ENCODE measurements around the gene EPB41L4B. TPM values are rescaled to one million over a fixed set of nuclear protein-coding genes. Genes with fewer than 3 reads are reported as not detected.

EPB41L4B gene
- total and polyA plus RNA-seq, 2 of the 13 experiments (the other 11 are each of a cell fraction or from before 2014, with no cell fraction given): 17.6 to 22.1 TPM

- Histone ChIP-seq H3K9ac (ENCODE audit: insufficient read depth, low read depth, low read length) (no peak overlapping the region), H2AFZ (ENCODE audit: low read length) (no peak overlapping the region), H3K4me3 (replicated peaks in 1 of 3; ENCODE audit: insufficient read depth in 1 of 3, low read depth in 2 of 3, low read length in 3 of 3) (no peak overlapping the region), H3K36me3 (replicated peaks in 1 of 2; ENCODE audit: control insufficient read depth in 1 of 2, insufficient read depth in 2 of 2, low read length in 2 of 2) (no peaks in the 10 kb centered on the region), H3K4me2 (ENCODE audit: low read depth, low read length) (no peak overlapping the region), H3K79me2 (ENCODE audit: insufficient read depth, low read length) (no peaks in the 10 kb centered on the region), H3K27me3 (ENCODE audit: control insufficient read depth in 1 of 2, insufficient read depth in 2 of 2, low read length in 2 of 2) (0 out of 5 replicates have a peak, but pooled peaks cover 0 to 3% of the 10 kb centered on the region in 2 experiments), H4K20me1 (ENCODE audit: insufficient read depth, low read length) (no peaks in the 10 kb centered on the region), H3K9me3 (ENCODE audit: low read length) (no peaks in the 10 kb centered on the region), H3K27ac (ENCODE audit: extremely low read length, insufficient read depth, low read length) (no peak overlapping the region), H3K4me1 (ENCODE audit: insufficient read depth, low read length) (peaks cover 13% of the 10 kb centered on the region)
- FAIRE-seq (no peak), DNase-seq (ENCODE audit: low spot score) (no peak), ATAC-seq (no peak)
- in situ Hi-C loops (cut with HindIII; ENCODE audit: extremely low pct_ligation_motif_present, low pct_unique_long_range_greater_than_20kb) (no loop called here), intact Hi-C loops (cut with micrococcal nuclease; ENCODE audit: unreplicated experiment) (loop anchor here (5.0 kb wide), 1 partner anchor 167 kb away; no protein-coding TSS in a partner anchor)
- ChIA-PET CTCF (ENCODE audit: low intra/inter-chr PET ratio, low total read pairs) (no interaction called here), POLR2A (no interaction called here)
- BruUV-seq (replicated peaks): no TSS peak
- TF ChIP-seq ZFP91 (CRISPR knock-in tag; IDR thresholded peaks at IDR 0.05; ENCODE audit: borderline replicate concordance): no peak
- no peak for TF ChIP-seq ZNF678 (CRISPR knock-in tag; IDR thresholded peaks at IDR 0.05)
- TF ChIP-seq MAFK (conservative IDR thresholded peaks at IDR 0.05 in 1 of 2, IDR thresholded peaks at IDR 0.05 in 1 of 2; ENCODE audit: low read length in 2 of 2): no peak
- no peak for TF ChIP-seq ZNF572 (CRISPR knock-in tag; IDR thresholded peaks at IDR 0.05)
- TF ChIP-seq ZNF142 (CRISPR knock-in tag; IDR thresholded peaks at IDR 0.05): no peak
- no peak for TF ChIP-seq ZNF782 (CRISPR knock-in tag; IDR thresholded peaks at IDR 0.05; ENCODE audit: borderline replicate concordance)
- TF ChIP-seq PTBP1 (IDR thresholded peaks at IDR 0.05; ENCODE audit: low read depth, low read length, poor library complexity, severe bottlenecking): no peak
- TF ChIP-seq USF2 (IDR thresholded peaks at IDR 0.05; ENCODE audit: low read depth, low read length): no peak
- no peak for TF ChIP-seq USF2 (CRISPR knock-in tag; IDR thresholded peaks at IDR 0.05; ENCODE audit: borderline replicate concordance)
- TF ChIP-seq RBM39 (IDR thresholded peaks at IDR 0.05; ENCODE audit: low read depth, low read length, poor library complexity, severe bottlenecking): no peak
- TF ChIP-seq ZBTB1 (CRISPR knock-in tag; IDR thresholded peaks at IDR 0.05; ENCODE audit: borderline replicate concordance): no peak
- no peak for TF ChIP-seq DBP (CRISPR knock-in tag; IDR thresholded peaks at IDR 0.05; ENCODE audit: not compliant biosample characterization)
- no peak for TF ChIP-seq ZNF496 (CRISPR knock-in tag; IDR thresholded peaks at IDR 0.05; ENCODE audit: insufficient replicate concordance)
Observed at GRCh38 chr9:109349421-109349846, 28.6 kb upstream of the EPB41L4B start.

All from HepG2 (cell line).